Thyroid gland (tissue), 4 donors: ENCODE data around the gene TEDC1. TPM values are rescaled to one million over a fixed set of nuclear protein-coding genes. Genes with fewer than 3 reads are reported as not detected.

Source experiments
- DNase-seq, 2 donors: peaks; one replicate each; pipeline ENCODE4 v3.0.0-alpha.2; 2019
- H3K27ac ChIP-seq, 3 donors: fragments of 200-600 bp; sonication (generic); 1 replicate in 2 of 3; 2 replicates in 1 of 3; pipeline ENCODE4 v1.5.1; 2016 to 2019; ENCODE audit warnings: mild to moderate bottlenecking in 1 of 3, moderate library complexity in 1 of 3
- H3K27me3 ChIP-seq: fragments of 200-600 bp; sonication (generic); one replicate; pipeline ENCODE4 v1.5.1; 2019
- H3K36me3 ChIP-seq, 2 donors: fragments of 200-600 bp; sonication (generic); one replicate each; pipeline ENCODE4 v1.5.1; 2016 to 2019
- H3K4me1 ChIP-seq, 2 donors: fragments of 200-600 bp; sonication (generic); one replicate each; pipeline ENCODE4 v1.5.1; 2017 to 2019
- H3K4me3 ChIP-seq, 3 donors: fragments of 200-600 bp; sonication (generic); replicated peaks in 1 of 3; 1 replicate in 2 of 3; 2 replicates in 1 of 3; pipeline ENCODE4 v1.5.1; 2016; ENCODE audit warnings: mild to moderate bottlenecking in 1 of 3
- H3K9me3 ChIP-seq: fragments of 200-600 bp; sonication (generic); one replicate; pipeline ENCODE4 v1.5.1; 2017
- POLR2A ChIP-seq, 2 donors: fragments of 450-650 bp; IDR thresholded peaks; one replicate each; pipeline ENCODE4 v1.6.1; 2017; ENCODE audit warnings: antibody characterized with exemption in 2 of 2, mild to moderate bottlenecking in 2 of 2, moderate library complexity in 1 of 2
- WGBS, 2 donors: methylation state at CpG; one replicate each; pipeline ENCODE4 v1.1.5; 2017; 5-methylcytosine and 5-hydroxymethylcytosine counted together
- intact Hi-C: fragments of 100-400 bp; cut with DNase I; formaldehyde crosslinking; loops from one replicate; pipeline ENCODE4 v1.15.1; 2023
- total RNA-seq, 4 donors: library from RNA; depleted of rRNA; stranded (reverse); fragments of >200 nt; gene quantifications; one replicate each; pipeline ENCODE4 v1.2.3, GENCODE V29; 2016
- TF ChIP-seq, protein P1 (sequence below), 6 experiments: fragments of 200-600 bp in 3 of 6; fragments of 450-650 bp in 3 of 6; sonication (generic) in 3 of 6; IDR thresholded peaks; one replicate each; pipeline ENCODE4 v1.5.1; 2016 to 2019; ENCODE audit warnings: antibody characterized with exemption in 6 of 6, mild to moderate bottlenecking in 2 of 6, inconsistent platforms in 1 of 6, moderate library complexity in 1 of 6

Gene TEDC1
- total RNA-seq, 4 donors from 2014 or later: 3.4 to 13.9 (median 8.5) TPM

DNA sequence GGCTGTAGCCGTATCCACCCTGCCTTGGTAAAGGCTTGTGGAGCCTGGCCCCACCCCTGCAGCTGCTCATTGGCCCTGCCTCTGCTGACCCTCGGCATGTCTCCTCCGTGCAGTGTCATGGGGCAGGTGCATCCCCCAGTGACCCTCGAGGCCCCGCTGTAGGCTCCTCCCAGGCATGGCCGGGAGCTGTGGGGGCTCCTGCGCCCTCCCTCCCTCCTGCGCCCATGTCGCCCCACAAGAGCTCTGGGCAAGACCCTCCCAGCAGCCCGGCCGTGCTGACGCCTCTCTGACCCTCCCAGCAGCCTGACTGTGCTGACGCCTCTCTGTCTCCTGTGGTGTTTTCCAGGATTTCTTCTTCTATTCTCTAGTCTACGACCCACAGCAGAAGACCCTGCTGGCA lies 37.2 kb upstream of the TEDC1 start:
- peaks cover 2% of the 10 kb centered on the region in 2 donors for H3K4me1 ChIP-seq
- intact Hi-C loops: no loop called here
- no peak overlapping the region for H3K4me3 ChIP-seq
- H3K27me3 ChIP-seq: no peaks in the 10 kb centered on the region
- no peak for TF ChIP-seq POLR2A (IDR thresholded peaks at IDR 0.05)
- TF ChIP-seq, protein P1, sequence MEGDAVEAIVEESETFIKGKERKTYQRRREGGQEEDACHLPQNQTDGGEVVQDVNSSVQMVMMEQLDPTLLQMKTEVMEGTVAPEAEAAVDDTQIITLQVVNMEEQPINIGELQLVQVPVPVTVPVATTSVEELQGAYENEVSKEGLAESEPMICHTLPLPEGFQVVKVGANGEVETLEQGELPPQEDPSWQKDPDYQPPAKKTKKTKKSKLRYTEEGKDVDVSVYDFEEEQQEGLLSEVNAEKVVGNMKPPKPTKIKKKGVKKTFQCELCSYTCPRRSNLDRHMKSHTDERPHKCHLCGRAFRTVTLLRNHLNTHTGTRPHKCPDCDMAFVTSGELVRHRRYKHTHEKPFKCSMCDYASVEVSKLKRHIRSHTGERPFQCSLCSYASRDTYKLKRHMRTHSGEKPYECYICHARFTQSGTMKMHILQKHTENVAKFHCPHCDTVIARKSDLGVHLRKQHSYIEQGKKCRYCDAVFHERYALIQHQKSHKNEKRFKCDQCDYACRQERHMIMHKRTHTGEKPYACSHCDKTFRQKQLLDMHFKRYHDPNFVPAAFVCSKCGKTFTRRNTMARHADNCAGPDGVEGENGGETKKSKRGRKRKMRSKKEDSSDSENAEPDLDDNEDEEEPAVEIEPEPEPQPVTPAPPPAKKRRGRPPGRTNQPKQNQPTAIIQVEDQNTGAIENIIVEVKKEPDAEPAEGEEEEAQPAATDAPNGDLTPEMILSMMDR (IDR thresholded peaks at IDR 0.05): no peak
- no peak overlapping the region for H3K27ac ChIP-seq
- H3K9me3 ChIP-seq: no peaks in the 10 kb centered on the region
- WGBS, 2 donors: 91 to 95% methylated on average over 12 to 13 of the region's 14 CpGs
- no peak for DNase-seq
- H3K36me3 ChIP-seq: peaks cover 33 to 41% of the 10 kb centered on the region in 2 donors

DNA sequence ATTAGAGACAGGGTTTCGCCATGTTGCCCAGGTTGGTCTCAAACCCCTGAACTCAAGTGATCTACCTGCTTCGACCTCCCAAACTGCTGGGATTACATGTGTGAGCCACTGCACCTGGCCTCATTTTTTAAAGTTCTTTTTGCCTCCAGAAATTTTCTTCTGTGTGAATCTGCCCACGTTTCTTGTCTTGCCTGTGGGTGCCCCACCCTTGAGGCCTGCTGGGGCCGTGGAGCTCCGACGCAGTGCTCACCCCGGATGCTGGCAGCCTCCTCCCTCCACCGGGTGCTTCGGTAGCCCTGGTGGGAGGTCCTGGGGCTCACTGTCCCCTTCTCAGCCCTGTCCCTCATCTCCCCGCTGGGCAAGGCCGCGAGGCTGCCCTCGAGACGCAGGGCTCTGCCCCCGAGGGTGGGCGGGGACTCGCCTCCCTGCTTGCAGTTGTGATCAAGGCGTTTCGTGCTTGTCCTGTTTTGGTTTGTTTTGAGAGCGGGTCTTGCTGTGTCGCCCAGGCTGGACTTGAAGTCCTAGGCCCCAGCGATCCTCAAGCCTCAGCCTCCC lies 35.9 kb upstream of the TEDC1 start:
- TF ChIP-seq, protein P1 (IDR thresholded peaks at IDR 0.05): no peak
- no peak for TF ChIP-seq POLR2A (IDR thresholded peaks at IDR 0.05)
- Histone ChIP-seq H3K27me3 (no peaks in the 10 kb centered on the region), H3K9me3 (no peaks in the 10 kb centered on the region), H3K4me3 (no peak overlapping the region), H3K27ac (no peak overlapping the region), H3K4me1 (no peaks in the 10 kb centered on the region), H3K36me3 (peaks cover 30 to 39% of the 10 kb centered on the region in 2 donors)
- no peak for DNase-seq
- intact Hi-C loops: no loop called here
- 91% methylated on average over 21 to 22 of the region's 22 CpGs for WGBS, 2 donors

DNA sequence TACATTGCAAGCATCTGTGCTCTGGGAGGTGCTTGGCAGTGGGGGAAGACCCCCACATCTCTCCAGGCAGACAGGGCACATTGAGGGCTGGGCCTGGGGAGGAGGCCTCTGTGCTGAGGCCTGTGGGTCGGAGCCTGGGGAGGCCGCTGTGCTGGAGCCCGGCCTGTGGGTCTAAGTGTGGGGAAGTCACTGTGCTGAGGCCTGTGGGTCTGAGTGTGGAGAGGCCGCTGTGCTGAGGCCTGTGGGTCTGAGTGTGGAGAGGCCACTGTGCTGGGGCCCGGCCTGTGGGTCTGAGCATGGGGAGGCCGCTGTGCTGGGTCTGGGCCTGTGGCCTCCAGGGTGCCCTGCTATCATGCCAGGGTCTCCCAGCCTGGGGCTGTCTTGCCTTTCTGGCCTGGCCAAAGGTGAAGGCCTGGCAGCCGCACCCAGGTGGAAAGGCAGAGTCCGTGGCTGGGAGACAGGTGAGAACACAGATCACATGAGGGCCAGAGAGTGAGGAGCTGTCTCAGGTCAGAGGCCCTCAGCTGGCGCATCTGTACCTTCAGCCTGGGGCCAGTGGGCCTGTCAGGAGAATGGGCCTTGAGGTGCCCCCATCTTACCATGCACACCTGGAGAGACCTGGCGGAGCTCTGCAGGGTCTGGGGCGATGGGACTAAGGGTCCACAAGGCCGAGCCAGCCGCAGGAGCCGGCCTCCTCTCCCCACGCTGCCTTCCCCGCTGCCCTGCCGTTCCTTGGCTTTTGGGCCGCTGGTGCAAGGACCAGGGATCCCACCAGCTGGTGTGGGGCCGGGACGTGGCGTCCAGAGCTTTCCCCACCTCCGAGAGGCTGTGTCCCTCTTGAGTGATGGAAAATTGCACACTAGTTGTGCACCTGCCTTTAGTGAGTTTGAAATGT lies 35.0 kb upstream of the TEDC1 start:
- Histone ChIP-seq H3K4me1 (no peaks in the 10 kb centered on the region), H3K27me3 (no peaks in the 10 kb centered on the region), H3K4me3 (no peak overlapping the region), H3K9me3 (no peaks in the 10 kb centered on the region), H3K36me3 (peaks cover 31 to 37% of the 10 kb centered on the region in 2 donors), H3K27ac (no peak overlapping the region)
- TF ChIP-seq, protein P1 (IDR thresholded peaks at IDR 0.05): no peak
- TF ChIP-seq POLR2A (IDR thresholded peaks at IDR 0.05): no peak
- intact Hi-C loops: no loop called here
- WGBS, 2 donors: 90 to 91% methylated on average over 19 to 20 of the region's 22 CpGs
- no peak for DNase-seq

DNA sequence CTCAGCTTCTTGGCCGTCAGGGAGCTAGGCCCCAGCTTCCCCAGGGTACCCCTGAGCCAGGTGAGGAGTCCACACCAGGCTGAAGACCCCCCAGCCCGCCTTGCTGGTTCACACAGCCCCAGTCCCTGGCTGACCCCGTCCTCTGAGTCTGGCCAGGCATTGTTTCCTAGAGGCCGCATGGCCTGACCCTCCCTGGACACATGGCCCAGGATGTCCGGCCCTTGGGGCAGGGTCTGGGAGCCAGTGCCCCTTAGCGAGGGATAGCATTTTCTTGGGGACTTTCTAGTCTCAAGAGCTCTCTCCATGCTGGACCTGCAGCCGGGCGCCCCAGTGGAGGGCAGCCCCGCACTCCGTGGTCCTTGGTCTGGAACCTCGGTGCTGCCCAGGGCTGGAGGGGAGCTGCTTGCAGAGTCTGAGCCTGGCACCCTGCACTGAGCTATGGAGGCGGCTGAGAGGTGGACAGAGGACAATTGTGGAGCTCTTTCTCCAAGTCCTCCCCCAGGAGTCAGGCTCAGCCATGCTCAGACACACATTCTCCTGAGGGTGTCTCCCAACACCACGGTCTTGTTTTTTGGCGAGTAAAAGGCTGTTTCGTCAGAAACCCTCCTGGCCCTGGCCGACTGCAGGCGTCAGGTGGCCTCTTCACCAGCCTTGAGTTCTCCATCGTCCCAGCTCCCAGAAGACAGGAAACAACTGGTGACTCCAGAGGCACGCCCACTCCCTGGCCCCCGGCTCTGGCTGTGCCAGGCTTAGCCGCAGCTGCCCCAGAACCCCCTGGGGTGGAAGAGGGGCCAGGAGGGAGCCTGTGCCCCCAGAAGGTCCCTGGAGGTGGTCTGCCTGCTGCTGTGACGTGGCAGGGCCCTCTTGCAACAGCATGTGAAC lies 34.1 kb upstream of the TEDC1 start:
- WGBS, 2 donors: 85 to 97% methylated on average over 6 to 14 of the region's 22 CpGs
- Histone ChIP-seq H3K36me3 (peaks cover 38 to 41% of the 10 kb centered on the region in 2 donors), H3K9me3 (no peaks in the 10 kb centered on the region), H3K27me3 (no peaks in the 10 kb centered on the region), H3K27ac (no peak overlapping the region), H3K4me3 (no peak overlapping the region), H3K4me1 (no peaks in the 10 kb centered on the region)
- no peak for DNase-seq
- intact Hi-C loops: no loop called here
- TF ChIP-seq, protein P1 (IDR thresholded peaks at IDR 0.05): no peak
- TF ChIP-seq POLR2A (IDR thresholded peaks at IDR 0.05): no peak
